Measurements from ENCODE around the gene VANGL2.
A peak's percentile ranks its signal among the peaks of the same experiment; 100 is the strongest.

VANGL2 gene

GRCh38 chr1:160428655-160429054 is 28.3 kb downstream of the VANGL2 start:
- peak in 1 of 2 experiments; percentile 48 for DNase-seq

GRCh38 chr1:160429125-160429561 is 28.8 kb downstream of the VANGL2 start:
- DNase-seq, result peak in 1 of 2 experiments; percentile 42

GRCh38 chr1:160429702-160430535 is 29.6 kb downstream of the VANGL2 start:
- DNase-seq, result peak in 1 of 2 experiments; percentile 19

- peak in 1 of 2 experiments; percentile 14 for DNase-seq
These were observed 30.6 kb downstream of the VANGL2 start for GRCh38 chr1:160431006-160431405.

DNA sequence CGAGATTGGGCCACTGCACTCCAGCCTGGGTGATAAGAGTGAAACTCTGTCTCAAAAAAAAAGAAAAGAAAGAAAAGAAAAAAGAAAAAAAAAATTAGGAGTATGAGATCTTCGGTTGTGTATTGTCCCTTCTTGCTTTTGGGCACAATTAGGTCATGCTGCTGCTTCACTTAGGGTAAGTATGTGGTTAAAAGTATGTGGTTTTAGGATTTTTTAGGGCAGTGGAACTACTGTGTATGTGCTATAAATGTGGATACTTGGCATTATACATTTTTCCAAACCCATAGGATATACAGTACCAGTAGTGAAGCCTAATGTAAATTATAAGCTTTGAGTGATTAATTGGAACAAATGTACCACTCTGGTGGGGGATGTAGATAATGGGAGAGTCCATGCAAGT is 31.2 kb downstream of the VANGL2 start:
- DNase-seq, result no peak

DNA sequence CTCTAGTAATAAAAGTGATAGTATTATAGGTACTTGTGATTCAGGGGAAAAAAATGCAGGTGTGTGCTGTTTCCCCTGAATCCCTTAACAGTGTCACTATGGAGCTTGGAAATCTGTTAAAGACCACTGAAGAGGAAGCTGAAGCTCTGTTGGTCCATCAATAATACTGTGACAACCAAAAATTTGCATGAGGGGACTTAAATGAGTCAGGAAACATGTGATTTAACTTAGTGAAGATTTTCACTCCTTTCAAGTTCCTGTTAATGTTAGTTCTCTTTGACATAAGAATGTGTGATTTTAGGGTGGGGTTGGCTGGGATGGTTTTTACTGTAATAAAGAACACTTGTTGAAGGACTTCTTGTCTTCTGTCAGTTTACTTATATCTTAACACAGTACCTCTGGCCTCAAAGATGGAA is 32.0 kb downstream of the VANGL2 start:
- no peak for DNase-seq

DNA sequence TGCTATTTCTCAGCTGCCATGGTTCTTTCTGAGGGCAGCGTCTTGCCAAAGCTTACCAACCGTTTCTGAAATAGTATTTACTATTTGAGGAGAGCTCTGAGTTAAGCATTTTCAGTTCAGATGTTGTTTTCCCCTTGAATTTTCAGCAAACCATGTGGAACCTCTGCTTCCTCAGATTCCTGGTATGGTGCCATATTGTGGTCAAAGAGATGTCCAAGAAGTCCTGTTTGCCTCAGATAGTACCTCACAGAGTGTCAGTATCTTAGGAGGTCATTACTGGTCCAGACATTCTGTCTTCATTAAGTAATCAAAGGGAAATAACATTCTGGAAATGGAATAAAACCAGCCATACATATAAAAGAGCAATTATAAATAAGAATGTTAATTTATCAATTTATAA is 36.6 kb downstream of the VANGL2 start:
- no peak for DNase-seq

DNA sequence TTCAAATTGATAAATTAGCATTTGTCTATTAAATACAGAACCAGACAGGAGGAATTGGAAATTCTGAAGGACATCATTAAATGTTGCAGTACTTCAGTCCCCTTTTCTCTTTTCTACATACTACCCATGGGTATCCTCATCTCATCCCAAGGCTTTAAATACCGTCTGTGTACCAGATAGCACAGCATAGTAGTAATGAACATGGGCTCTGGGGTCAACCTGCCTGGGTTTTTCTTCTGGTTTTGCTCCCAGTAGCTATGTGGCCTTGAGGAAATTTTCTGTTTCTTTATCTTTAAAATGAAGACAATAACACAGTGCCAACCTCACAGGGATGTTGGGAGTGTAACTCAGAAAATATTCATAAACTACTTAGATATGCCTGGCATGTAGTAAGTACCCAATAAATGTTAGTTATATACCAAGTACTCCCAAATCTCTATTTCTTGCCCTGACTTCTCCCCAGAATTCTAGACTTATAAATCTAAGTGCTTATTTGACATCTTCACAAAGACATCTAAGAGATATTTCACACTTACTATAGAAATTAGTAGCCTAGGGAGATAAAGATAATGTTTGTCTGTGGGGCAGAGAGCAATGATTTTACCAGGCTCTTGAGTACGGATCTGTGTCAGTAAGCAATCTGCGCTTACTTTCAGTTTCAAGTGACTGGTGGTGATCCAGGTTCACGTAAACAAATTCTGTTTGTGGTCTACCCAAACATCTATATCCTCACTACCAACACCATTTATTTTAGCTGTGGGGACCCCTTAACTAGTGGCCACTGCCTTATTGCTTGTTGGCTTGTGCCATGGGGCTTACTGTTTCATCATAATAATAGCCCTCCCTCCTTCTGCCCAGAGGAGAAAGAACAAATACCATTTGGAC is 37.3 kb downstream of the VANGL2 start:
- no peak for DNase-seq

GRCh38 chr1:160438317-160438918 is 38.1 kb downstream of the VANGL2 start:
- DNase-seq, result no peak

DNA sequence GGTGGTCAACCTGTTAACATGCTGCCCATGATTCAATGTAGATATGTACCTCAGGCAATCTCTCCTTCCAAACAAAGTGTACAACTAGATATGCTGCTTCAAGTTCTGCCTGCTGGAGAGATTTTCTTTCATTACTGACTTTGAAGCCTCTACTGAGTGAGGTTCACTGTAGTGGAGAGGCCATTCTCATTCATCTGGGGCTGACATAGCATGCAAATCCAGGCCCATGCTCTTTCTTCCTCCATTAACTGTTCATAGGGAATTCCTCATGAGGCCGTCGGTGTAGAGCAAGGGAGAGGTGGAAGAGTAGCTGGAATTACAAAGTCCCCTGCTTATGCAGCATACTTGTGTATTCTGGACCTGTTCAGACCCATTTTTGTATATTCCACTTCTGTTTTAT is 38.6 kb downstream of the VANGL2 start:
- no peak for DNase-seq

DNA sequence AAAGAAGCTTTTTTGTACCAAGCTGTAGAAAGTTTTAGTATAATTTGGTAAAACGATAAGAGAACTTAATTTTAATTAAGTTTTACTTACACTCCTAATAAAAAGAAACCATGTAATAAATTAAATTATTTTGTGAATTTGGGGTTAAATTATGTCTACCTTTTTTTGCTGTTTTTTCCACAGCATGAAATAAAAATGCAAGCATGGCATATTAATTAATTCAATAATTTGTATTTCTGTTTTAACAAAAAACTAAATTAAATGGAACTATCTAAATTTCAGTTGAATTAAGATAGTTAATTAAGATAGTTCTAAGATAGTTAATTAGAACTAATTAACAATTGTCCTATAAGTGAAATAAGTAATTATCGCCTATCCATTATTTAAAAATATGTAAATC is 39.4 kb downstream of the VANGL2 start:
- DNase-seq, result no peak

DNA sequence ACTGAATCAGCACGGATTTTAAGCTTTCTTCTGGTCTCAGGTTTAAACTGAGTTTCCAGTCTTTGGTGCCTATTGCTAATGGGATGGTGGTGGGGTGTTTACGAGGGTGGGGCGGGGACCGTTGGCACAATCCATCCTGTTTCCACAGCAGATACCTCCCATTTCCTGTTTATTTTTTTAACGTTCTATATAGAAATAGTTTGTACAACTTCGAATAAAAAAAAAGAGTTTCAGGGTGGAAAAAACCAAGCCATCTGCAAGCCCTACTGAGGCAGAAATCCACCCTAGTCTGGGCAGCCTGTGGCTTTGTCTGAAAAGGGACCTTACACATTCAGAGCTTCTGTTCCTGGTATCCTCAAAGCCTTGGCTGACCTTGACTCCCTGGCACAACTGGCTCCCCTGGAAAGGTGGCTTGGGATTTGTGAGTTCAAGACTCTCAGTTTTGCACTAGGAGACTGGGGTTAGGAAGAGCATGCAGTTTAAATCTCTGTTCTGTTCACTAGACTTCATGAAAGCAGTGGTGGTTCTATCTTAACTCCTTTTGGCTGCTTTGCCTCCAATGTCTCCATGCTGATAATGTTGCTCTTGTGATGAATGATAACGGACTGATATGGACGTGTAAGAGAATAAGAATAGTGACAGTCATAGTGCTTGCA is 46.7 kb downstream of the VANGL2 start:
- no peak for DNase-seq

DNA sequence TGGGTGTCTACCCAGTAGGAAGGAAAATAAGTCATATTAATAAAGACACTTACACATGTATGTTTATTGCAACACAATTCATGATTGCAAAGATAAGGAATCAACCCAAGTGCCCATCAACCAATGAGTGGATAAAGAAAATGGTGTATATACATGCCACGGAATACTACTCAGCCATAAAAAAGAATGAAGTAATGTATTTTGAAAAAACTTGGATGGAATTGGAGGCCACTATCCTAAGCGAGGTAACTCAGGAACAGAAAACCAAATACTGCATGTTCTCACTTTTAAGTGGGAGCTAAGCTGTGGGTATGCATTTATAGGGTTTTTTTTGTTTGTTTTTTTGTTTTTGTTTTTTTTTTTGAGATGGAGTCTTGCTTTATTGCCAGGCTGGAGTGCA is 49.1 kb downstream of the VANGL2 start:
- DNase-seq, result no peak

DNA sequence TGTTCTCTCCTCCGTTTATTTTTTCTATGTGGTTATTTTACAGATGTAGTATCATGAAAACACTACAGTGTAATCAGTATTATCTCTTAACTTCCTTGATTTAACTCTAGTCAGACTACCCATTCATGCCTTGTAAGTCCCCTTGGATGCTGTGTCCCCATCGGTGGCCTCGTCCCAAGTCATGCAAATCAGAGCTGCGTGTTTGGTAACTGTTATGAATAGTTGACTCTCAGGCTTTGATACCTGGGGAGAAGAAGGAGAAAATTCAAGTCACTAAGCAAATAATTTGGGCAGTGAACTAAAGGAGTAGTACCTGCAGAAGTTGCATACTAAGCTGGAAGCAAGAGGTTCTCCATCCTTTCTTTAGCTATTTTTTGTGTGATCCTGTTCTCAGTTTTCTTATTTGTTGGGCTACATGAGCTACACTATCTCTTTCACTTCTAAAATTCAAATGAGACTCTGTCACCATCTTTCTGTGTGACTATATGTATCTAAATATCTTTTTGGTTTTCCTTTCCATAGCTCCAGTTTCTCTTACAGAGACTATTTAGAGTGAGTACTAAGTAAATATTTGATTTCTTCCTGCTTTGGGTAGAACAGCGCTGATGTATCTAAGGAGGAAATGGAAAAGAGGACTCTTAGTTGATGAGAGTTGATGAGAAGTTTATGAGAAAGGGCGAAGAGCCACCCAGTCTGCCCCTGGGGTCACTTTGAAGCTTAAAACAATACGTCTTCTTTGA is 50.9 kb downstream of the VANGL2 start:
- DNase-seq, result no peak

- no peak for DNase-seq
These were observed 51.5 kb downstream of the VANGL2 start for GRCh38 chr1:160451859-160452232.

- DNase-seq, result no peak
These were observed 53.1 kb downstream of the VANGL2 start for GRCh38 chr1:160453443-160453842.

DNA sequence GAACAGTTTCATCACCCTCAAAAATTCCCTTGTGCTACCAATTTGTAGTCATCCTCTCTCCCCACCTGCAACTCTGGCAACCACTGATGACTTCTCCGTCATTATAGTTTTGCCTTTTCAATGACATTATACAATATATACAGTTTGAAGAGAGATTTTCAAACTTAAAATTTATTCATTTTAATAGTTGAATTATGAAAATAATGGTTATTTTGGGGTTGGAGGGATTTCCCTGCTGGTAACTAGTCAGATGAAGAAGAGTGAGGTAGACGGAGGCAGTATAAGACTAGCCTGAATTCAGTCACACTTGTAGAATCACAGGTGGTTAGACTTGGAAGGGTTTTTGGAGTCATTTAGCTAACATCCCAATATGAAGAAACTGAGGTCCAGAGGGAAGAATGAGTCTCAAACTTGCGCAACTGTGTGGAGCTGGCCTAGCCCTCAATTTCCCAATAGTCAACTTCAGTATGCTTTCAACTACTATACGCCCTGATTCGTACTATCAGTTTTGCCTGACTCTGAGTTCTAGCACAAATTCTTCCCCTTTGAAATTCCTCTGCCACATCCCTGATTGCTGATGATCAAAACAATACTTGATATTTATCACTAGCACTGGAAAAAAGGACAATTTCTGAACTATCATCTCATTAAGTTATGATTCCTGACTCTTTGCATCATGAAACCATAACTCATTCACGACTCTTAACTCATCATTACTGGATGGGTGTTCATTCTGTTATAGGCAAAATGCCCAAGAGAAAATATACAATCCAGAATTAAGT is 54.2 kb downstream of the VANGL2 start:
- DNase-seq, result no peak

DNA sequence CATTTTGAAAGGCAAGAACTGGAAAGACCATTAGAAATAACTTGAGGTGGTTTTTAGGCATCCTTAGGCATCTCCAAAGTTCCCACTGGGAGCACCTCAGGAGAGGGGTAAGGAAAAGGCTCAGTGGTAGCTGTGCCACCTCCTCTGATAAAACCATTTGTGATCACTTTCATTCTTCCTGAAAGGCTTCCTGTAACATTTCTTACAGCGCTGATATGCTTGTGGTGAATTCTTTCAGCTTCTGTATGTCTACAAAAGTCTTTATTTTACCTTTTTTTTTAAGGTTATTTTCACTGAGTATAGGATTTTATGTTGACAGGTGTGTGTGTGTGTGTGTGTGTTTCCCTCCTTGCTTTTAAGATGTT is 54.8 kb downstream of the VANGL2 start:
- DNase-seq, result no peak

DNA sequence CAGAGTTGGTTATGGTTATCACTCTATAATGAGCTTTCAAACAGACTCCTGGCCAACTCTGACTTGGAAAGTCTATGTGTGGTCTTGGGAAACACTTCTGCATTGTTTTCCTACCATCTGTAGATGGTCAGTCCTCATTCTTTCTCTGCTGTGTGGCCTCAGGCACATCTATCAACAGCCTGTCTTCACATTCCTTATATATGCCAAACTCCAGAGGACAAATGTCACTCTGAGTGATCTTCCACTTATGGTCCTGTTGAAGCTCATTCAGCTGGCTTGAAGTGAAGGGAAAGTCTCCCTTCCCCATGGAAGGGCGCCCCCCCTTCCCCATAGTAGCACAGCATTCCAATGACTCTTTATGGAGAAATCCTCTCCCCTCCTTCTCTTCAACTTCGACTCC is 58.7 kb downstream of the VANGL2 start:
- DNase-seq, result no peak

DNA sequence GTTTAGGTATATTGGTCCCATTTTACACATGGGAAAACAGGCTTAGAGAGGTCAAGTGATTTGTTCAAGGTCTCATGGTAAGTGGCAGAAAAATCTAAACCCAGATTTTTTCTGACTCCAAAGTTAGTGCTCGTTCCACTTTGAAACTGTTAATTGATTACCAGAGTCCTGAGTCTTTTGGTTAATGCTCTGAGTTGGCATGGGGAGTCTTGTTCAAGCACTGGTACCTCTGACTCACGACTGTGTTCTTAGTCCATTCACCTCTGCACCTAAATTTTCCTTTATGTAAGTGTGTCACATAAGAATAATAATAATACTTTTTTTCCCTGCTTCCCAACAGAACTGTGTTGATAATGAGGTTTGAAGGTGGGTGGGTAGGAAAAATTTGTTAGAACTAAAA is 59.3 kb downstream of the VANGL2 start:
- no peak for DNase-seq

GRCh38 chr1:160460214-160460642 is 59.9 kb downstream of the VANGL2 start:
- no peak for DNase-seq
